HFFc6 (cell line): Measurements from ENCODE around the gene GHR. TPM values are rescaled to one million over a fixed set of nuclear protein-coding genes. Genes with fewer than 3 reads are reported as not detected.
"Not testable (repeated sequence)": the region's sequence is repeated elsewhere in the genome, so short reads cannot be mapped to it uniquely, and the experiment has no call there.

Experiments
- DNase-seq: peaks from one replicate; pipeline ENCODE4 v3.0.0-alpha.2; 2018
- H3K27ac Mint-ChIP-seq: 2 replicates; pipeline ENCODE4 v1.8.0; 2020; ENCODE audit warnings: mild to moderate bottlenecking, mixed read lengths
- H3K27me3 Mint-ChIP-seq: 2 replicates; pipeline ENCODE4 v1.8.0; 2021; ENCODE audit warnings: mild to moderate bottlenecking, moderate library complexity, mixed read lengths; ENCODE audit not compliant: insufficient read depth
- H3K36me3 Mint-ChIP-seq: 2 replicates; pipeline ENCODE4 v1.8.0; 2021; ENCODE audit warnings: low read depth, mixed read lengths
- H3K4me1 Mint-ChIP-seq: 2 replicates; pipeline ENCODE4 v1.8.0; 2020; ENCODE audit warnings: low read depth, mixed read lengths
- H3K4me3 Mint-ChIP-seq: 2 replicates; pipeline ENCODE4 v1.8.0; 2020; ENCODE audit warnings: mild to moderate bottlenecking, moderate library complexity, mixed read lengths
- H3K9me3 Mint-ChIP-seq: 2 replicates; pipeline ENCODE4 v1.8.0; 2020; ENCODE audit warnings: mild to moderate bottlenecking, mixed read lengths
- total RNA-seq, 6 experiments: library from RNA; stranded (reverse); fragmentation: NEBNext Ultra II Directional; extraction: Animal tissue kit (Norgen Biotek cat#: 25700); gene quantifications; 2 replicates in 1 of 6; 3 replicates in 5 of 6; pipeline ENCODE4 v1.2.3, GENCODE V29; 2021
- TF ChIP-seq, protein P1 (sequence below): fragments of 200-600 bp; sonication (generic); IDR thresholded peaks from 2 replicates; pipeline ENCODE4 v1.5.0; 2021; ENCODE audit warnings: antibody characterized with exemption, mild to moderate bottlenecking

Gene GHR
- total RNA-seq, 6 experiments from 2014 or later: 1.3 to 2.1 (median 1.6) TPM

DNA sequence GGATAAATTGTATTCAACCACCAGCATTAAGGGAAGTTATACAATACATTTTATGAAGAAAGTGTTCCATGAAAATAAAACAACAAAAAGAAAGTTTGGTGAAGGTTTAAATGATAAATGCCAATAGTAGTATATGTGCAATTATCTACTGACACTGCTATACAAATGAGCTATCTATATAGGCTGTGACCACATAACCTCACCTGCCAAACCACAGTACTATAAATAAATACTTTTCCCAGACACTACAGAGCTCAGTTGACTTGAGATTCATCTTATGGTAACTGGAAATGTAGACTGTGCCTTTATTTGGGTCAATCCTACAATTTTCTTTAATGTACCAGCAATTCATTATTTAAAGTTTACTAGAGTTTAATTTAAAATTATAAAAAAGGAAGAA lies 252.4 kb downstream of the GHR start:
- no peaks in the 10 kb centered on the region for H3K4me1 Mint-ChIP-seq
- no peaks in the 10 kb centered on the region; the same call in 1 of the 2 replicates for H3K36me3 Mint-ChIP-seq
- no peaks in the 10 kb centered on the region for H3K9me3 Mint-ChIP-seq
- no peak for DNase-seq
- no peak overlapping the region for H3K27ac Mint-ChIP-seq
- no peaks in the 10 kb centered on the region for H3K27me3 Mint-ChIP-seq
- TF ChIP-seq, protein P1, sequence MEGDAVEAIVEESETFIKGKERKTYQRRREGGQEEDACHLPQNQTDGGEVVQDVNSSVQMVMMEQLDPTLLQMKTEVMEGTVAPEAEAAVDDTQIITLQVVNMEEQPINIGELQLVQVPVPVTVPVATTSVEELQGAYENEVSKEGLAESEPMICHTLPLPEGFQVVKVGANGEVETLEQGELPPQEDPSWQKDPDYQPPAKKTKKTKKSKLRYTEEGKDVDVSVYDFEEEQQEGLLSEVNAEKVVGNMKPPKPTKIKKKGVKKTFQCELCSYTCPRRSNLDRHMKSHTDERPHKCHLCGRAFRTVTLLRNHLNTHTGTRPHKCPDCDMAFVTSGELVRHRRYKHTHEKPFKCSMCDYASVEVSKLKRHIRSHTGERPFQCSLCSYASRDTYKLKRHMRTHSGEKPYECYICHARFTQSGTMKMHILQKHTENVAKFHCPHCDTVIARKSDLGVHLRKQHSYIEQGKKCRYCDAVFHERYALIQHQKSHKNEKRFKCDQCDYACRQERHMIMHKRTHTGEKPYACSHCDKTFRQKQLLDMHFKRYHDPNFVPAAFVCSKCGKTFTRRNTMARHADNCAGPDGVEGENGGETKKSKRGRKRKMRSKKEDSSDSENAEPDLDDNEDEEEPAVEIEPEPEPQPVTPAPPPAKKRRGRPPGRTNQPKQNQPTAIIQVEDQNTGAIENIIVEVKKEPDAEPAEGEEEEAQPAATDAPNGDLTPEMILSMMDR: no peak
- H3K4me3 Mint-ChIP-seq: no peak overlapping the region

DNA sequence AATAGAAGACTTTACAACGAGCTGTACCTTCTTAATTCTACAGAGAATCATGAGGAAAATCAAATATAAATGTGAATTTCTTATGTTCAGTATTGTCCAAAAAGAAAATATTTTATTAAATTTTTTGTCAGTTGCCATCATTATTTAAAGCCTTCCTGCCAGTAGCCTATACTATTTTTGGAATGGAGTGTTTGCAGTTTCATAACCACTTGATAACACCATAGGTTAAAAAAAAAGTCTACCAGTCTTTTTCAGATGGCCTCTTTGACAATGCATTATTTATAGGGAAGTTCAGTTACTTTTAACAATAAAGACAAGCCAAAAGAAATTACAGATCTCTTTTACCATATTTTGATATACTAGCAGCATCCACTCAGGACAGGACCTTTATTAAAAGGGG lies 253.1 kb downstream of the GHR start:
- Mint-ChIP-seq H3K27ac (no peak overlapping the region), H3K9me3 (no peaks in the 10 kb centered on the region), H3K36me3 (no peaks in the 10 kb centered on the region; the same call in 1 of the 2 replicates), H3K4me3 (no peak overlapping the region), H3K4me1 (no peaks in the 10 kb centered on the region), H3K27me3 (no peaks in the 10 kb centered on the region)
- TF ChIP-seq, protein P1: no peak
- no peak for DNase-seq

DNA sequence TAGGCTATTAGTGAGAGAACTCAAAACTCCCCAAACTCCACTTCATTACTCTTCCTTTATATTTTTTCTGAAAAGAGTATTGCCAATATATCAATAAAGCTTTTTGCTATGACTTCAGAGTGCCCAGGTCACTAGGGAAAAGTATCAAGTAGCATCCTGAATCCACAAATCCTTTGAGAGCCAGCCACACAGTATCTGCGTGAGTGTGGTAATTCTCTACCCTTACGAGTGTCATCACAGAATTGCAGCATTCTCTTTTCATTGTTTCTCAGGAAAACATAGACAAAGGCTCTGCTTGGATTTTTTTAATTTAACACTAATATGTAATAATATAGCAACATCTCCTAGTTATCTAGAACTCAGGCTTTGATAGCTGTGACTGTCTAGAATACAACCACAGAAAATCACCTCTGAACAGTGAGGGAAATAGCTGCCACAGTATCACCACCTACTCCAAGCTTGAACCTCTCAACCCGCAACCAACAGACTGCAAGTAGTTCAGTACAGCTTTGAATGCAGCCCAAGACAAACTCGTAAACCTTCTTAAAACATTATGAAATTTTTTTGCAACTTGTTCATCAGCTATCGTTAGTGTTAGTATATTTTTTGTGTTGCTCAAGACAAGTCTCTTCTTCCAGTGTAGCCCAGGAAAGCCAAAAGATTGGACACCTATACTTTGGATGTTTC lies 254.1 kb downstream of the GHR start:
- H3K4me3 Mint-ChIP-seq: no peak overlapping the region
- no peaks in the 10 kb centered on the region for H3K27me3 Mint-ChIP-seq
- no peak for DNase-seq
- peaks cover 1% of the 10 kb centered on the region; the same call in 1 of the 2 replicates for H3K9me3 Mint-ChIP-seq
- H3K27ac Mint-ChIP-seq: no peak overlapping the region
- no peaks in the 10 kb centered on the region for H3K36me3 Mint-ChIP-seq
- H3K4me1 Mint-ChIP-seq: no peaks in the 10 kb centered on the region
- TF ChIP-seq, protein P1: no peak

DNA sequence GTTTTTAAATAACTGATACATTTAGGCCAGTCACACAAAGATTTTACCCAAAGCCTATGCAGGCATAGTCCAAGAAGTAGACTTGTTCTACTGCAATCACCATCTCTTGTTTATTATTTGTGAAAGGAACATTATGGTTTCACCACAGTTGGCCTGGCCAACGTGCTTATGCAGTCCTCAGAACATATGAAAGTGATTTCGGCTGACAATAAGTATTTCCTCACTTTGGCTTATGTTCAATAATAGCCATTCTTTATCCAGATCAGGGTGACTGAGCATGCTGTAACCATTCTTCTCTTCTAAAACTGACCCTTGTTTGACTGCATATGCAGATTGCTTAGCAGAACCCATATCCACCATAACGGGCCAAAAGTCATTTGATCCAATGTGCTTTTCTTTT lies 256.8 kb downstream of the GHR start:
- Mint-ChIP-seq H3K9me3 (peaks cover 8% of the 10 kb centered on the region; the same call in 1 of the 2 replicates), H3K4me3 (no peak overlapping the region), H3K4me1 (no peaks in the 10 kb centered on the region), H3K36me3 (no peaks in the 10 kb centered on the region), H3K27me3 (no peaks in the 10 kb centered on the region), H3K27ac (no peak overlapping the region)
- no peak for DNase-seq
- TF ChIP-seq, protein P1: no peak

DNA sequence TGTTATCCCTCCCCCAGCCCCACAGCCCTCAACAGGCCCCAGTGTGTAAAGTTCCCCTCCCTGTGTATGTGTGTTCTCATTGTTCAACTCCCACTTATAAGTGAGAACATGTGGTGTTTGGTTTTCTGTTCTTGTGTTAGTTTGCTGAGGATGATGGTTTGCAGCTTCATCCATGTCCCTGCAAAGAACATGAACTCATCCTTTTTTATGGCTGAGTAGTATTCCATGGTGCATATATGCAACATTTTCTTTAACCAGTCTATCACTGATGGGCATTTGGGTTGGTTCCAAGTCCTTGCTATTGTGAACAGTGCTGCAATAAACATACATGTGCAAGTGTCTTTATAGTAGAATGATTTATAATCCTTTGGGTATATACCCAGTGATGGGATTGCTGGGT lies 261.8 kb downstream of the GHR start:
- not testable (repeated sequence) for H3K4me1 Mint-ChIP-seq, H3K27ac Mint-ChIP-seq, H3K4me3 Mint-ChIP-seq, DNase-seq, H3K27me3 Mint-ChIP-seq, H3K36me3 Mint-ChIP-seq
- H3K9me3 Mint-ChIP-seq: peaks cover 28% of the 10 kb centered on the region; the same call in 1 of the 2 replicates

DNA sequence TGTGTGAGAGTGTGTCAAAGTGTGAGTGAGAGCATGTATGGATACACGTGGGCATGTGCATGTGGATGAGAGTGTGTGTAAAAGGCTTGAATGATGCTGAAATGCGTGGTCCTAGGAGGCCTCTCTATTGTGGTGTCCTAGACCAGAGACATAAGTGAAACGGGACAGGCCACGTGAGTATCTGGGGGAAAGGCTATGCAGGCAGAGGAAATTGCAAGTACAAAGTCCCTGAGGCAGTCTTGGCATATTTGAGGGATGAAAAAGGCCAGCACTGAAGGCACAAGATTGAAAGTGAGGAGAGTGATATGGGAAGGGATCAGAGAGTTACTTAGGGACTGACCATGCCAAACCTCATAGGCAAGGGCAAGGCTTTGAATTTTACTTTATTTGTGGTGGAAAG lies 266.2 kb downstream of the GHR start:
- DNase-seq: no peak
- no peaks in the 10 kb centered on the region for H3K36me3 Mint-ChIP-seq
- no peak overlapping the region for H3K27ac Mint-ChIP-seq
- H3K9me3 Mint-ChIP-seq: peaks cover 19% of the 10 kb centered on the region; the same call in 1 of the 2 replicates
- H3K4me3 Mint-ChIP-seq: no peak overlapping the region
- TF ChIP-seq, protein P1: no peak
- peaks cover 2% of the 10 kb centered on the region; the same call in 1 of the 2 replicates for H3K27me3 Mint-ChIP-seq
- no peaks in the 10 kb centered on the region for H3K4me1 Mint-ChIP-seq
